HepG2 (cell line): ENCODE measurements around the gene LCP2. TPM values are rescaled to one million over a fixed set of nuclear protein-coding genes. Genes with fewer than 3 reads are reported as not detected.

Source experiments
- ATAC-seq: fragments of 200-7000 bp; cut with Tn5 transposase; 3 replicates; pipeline ENCODE4 v1.9.1; 2020; ENCODE audit warnings: mild to moderate bottlenecking, moderate library complexity
- BruUV-seq: library from RNA; stranded (reverse); fragments of 400-500 nt; replicated peaks from 2 replicates; lab custom pipeline; 2021; lab: Mats Ljungman, UMichigan
- CTCF ChIA-PET: fragments of 300-600 bp; formaldehyde crosslinking; extraction: SDS; loops from one replicate; lab custom pipeline; 2021; ENCODE audit warnings: low total read pairs, inconsistent platforms, low intra/inter-chr PET ratio; lab: Yijun Ruan, JAX
- POLR2A ChIA-PET: fragments of 350-600 bp; sonication (Branson Sonifier 250); formaldehyde crosslinking; loops from one replicate; lab custom pipeline; 2020; ENCODE audit warnings: antibody characterized with exemption, inconsistent platforms; lab: Yijun Ruan, JAX
- DNase-seq: peaks from one replicate; pipeline ENCODE4 v3.0.0-alpha.2; 2015; ENCODE audit warnings: low spot score
- FAIRE-seq: peaks from 3 replicates; lab custom pipeline; 2011; peaks lifted over from hg19 to GRCh38; lab: Jason Lieb, UNC
- H2AFZ ChIP-seq: one replicate; pipeline ENCODE4 v1.6.1; 2011; ENCODE audit warnings: low read length, inconsistent platforms
- H3K27ac ChIP-seq: fragments of 300-600 bp; 3 replicates; pipeline ENCODE4 v1.8.0; 2011; ENCODE audit warnings: mixed run types, mild to moderate bottlenecking, mixed read lengths, low read length, inconsistent platforms; ENCODE audit not compliant: insufficient read depth; ENCODE audit errors: extremely low read length
- H3K27me3 ChIP-seq, 2 experiments: fragments of 200-600 bp in 1 of 2; 2 replicates in 1 of 2; 3 replicates in 1 of 2; pipeline versions ENCODE4 v1.6.0 to v1.8.0; 2011; ENCODE audit warnings: low read length in 2 of 2, mild to moderate bottlenecking in 2 of 2, moderate library complexity in 2 of 2, inconsistent platforms in 1 of 2; ENCODE audit not compliant: insufficient read depth in 2 of 2, control insufficient read depth in 1 of 2
- H3K36me3 ChIP-seq, 2 experiments: fragments of 200-600 bp in 1 of 2; replicated peaks in 1 of 2; 2 replicates in 1 of 2; 3 replicates in 1 of 2; pipeline versions ENCODE4 v1.5.1 to v1.8.0; 2011; ENCODE audit warnings: low read length in 2 of 2, inconsistent platforms in 1 of 2; ENCODE audit not compliant: insufficient read depth in 2 of 2, control insufficient read depth in 1 of 2
- H3K4me1 ChIP-seq: 2 replicates; pipeline ENCODE4 v1.5.1; 2012; ENCODE audit warnings: low read length, inconsistent platforms; ENCODE audit not compliant: insufficient read depth
- H3K4me2 ChIP-seq: 2 replicates; pipeline ENCODE4 v1.6.0; 2011; ENCODE audit warnings: low read depth, low read length, inconsistent platforms
- H3K4me3 ChIP-seq, 3 experiments: fragments of 200-600 bp in 1 of 3; sonication (generic), shearing (Covaris generic) in 1 of 3; replicated peaks in 1 of 3; 2 replicates each; pipeline ENCODE4 v1.5.1; 2011 to 2016; ENCODE audit warnings: low read length in 3 of 3, inconsistent platforms in 2 of 3, low read depth in 2 of 3, mild to moderate bottlenecking in 2 of 3, control low read depth in 1 of 3, mixed read lengths in 1 of 3; ENCODE audit not compliant: insufficient read depth in 1 of 3
- H3K79me2 ChIP-seq: one replicate; pipeline ENCODE4 v1.6.1; 2011; ENCODE audit warnings: low read length, inconsistent platforms; ENCODE audit not compliant: insufficient read depth
- H3K9ac ChIP-seq: 2 replicates; pipeline ENCODE4 v1.6.0; 2011; ENCODE audit warnings: mild to moderate bottlenecking, low read depth, low read length, inconsistent platforms; ENCODE audit not compliant: insufficient read depth
- H3K9me3 ChIP-seq: 2 replicates; pipeline ENCODE4 v1.5.1; 2012; ENCODE audit warnings: mild to moderate bottlenecking, low read length
- H4K20me1 ChIP-seq: 2 replicates; pipeline ENCODE4 v1.6.0; 2011; ENCODE audit warnings: inconsistent platforms, mild to moderate bottlenecking, low read length, moderate library complexity; ENCODE audit not compliant: insufficient read depth
- ELF3 ChIP-seq: IDR thresholded peaks from 2 replicates; pipeline ENCODE4 v1.6.1; 2016; ENCODE audit warnings: missing genetic modification reagents, missing compliant biosample characterization
- FOXM1 ChIP-seq: sonication (generic); formaldehyde crosslinking; IDR thresholded peaks from 2 replicates; pipeline ENCODE4 v1.5.0; 2020; ENCODE audit warnings: missing genetic modification reagents
- NCOR1 ChIP-seq: fragments of 200-600 bp; sonication (generic); IDR thresholded peaks from 2 replicates; pipeline ENCODE4 v1.7.0; 2017; ENCODE audit warnings: antibody characterized with exemption, low read length, borderline replicate concordance
- NFYC ChIP-seq: IDR thresholded peaks from 2 replicates; pipeline ENCODE4 v1.6.1; 2016; ENCODE audit warnings: missing genetic modification reagents, missing compliant biosample characterization
- RFXAP ChIP-seq: sonication (generic); formaldehyde crosslinking; IDR thresholded peaks from 2 replicates; pipeline ENCODE4 v1.4.0; 2020; ENCODE audit warnings: missing genetic modification reagents, borderline replicate concordance
- TMF1 ChIP-seq: sonication (generic); formaldehyde crosslinking; IDR thresholded peaks from 2 replicates; pipeline ENCODE4 v1.8.1; 2022; ENCODE audit warnings: low read depth, missing genetic modification reagents
- ZNF263 ChIP-seq: sonication (generic); formaldehyde crosslinking; IDR thresholded peaks from 2 replicates; pipeline ENCODE4 v1.4.0; 2020; ENCODE audit warnings: missing genetic modification reagents
- ZNF776 ChIP-seq: sonication (generic); formaldehyde crosslinking; IDR thresholded peaks from 2 replicates; pipeline ENCODE4 v1.4.0; 2020; ENCODE audit warnings: mild to moderate bottlenecking, missing genetic modification reagents
- WGBS: methylation state at CpG from one replicate; pipeline ENCODE4 v1.1.6; 2017; ENCODE audit warnings: low lambda C conversion rate; 5-methylcytosine and 5-hydroxymethylcytosine counted together
- in situ Hi-C: cut with HindIII; loops from 2 replicates; pipeline ENCODE4 v1.10.0; 2017; ENCODE audit warnings: low pct_unique_long_range_greater_than_20kb; ENCODE audit not compliant: extremely low pct_ligation_motif_present
- intact Hi-C: fragments of 100-400 bp; cut with micrococcal nuclease; formaldehyde crosslinking; loops from one replicate; pipeline ENCODE4 v1.10.0; 2022; ENCODE audit not compliant: unreplicated experiment
- polyA plus RNA-seq, 8 experiments: library from polyadenylated mRNA; depleted of rRNA in 3 of 8; stranded (reverse) in 7 of 8; unstranded in 1 of 8; fragments of >200 nt; fragmentation: Illumina TruSeq in 4 of 8; extraction: Trizol in 4 of 8; gene quantifications; 2 replicates each; pipeline versions ENCODE4 v1.2.1 to v1.2.3, GENCODE V29; 2011 to 2016; ENCODE audit warnings: low read depth in 4 of 8, missing spikeins in 1 of 8, mixed read lengths in 1 of 8; ENCODE audit not compliant: insufficient read depth in 1 of 8
- total RNA-seq, 5 experiments: library from RNA; depleted of rRNA; stranded (reverse); fragments of >200 nt; fragmentation: Illumina TruSeq; extraction: Trizol; gene quantifications; 2 replicates each; pipeline ENCODE4 v1.2.3, GENCODE V29; 2016; ENCODE audit warnings: low read depth in 1 of 5
- TF ChIP-seq, protein P1 (sequence below): IDR thresholded peaks from 2 replicates; pipeline ENCODE4 v1.6.1; 2016; ENCODE audit warnings: mild to moderate bottlenecking
- TF ChIP-seq, protein P2 (sequence below): sonication (generic); formaldehyde crosslinking; IDR thresholded peaks from 2 replicates; pipeline ENCODE4 v1.8.0; 2022; ENCODE audit warnings: mild to moderate bottlenecking, missing genetic modification reagents, moderate library complexity

Gene LCP2
- total and polyA plus RNA-seq, 2 of the 13 experiments (the other 11 are each of a cell fraction or from before 2014, with no cell fraction given): not detected

DNA sequence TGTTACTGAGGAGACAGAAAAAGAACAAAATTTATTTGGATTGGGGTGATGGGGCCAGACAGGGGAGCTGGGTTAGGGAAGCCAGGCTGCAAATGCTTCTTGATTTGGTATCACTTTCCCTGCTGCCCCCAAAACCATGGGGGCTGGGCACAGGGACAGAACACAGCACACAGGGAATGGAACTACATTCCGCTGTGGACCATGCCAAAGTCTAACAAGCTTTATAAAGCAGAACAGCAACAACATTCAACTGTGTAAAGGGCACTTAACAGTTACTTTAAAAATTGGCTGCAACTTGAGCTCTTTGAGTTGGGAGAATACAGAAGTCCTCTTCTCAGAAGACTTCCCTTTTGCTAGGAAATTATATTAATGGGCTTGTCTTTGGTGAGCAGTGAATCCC, 41.0 kb downstream of the LCP2 start:
- Histone ChIP-seq H2AFZ (no peak overlapping the region), H3K9ac (no peak overlapping the region), H3K4me3 (no peak overlapping the region), H3K27ac (no peak overlapping the region), H3K36me3 (no peaks in the 10 kb centered on the region), H4K20me1 (no peaks in the 10 kb centered on the region), H3K79me2 (no peaks in the 10 kb centered on the region), H3K4me1 (no peaks in the 10 kb centered on the region), H3K4me2 (no peak overlapping the region), H3K27me3 (peaks cover 0 to 6% of the 10 kb centered on the region in 2 experiments; a peak in 1 of 5 replicates), H3K9me3 (no peaks in the 10 kb centered on the region)
- DNase-seq: no peak
- no peak for FAIRE-seq
- intact Hi-C loops: no loop called here
- no peak for TF ChIP-seq FOXM1 (CRISPR knock-in tag)
- no peak for TF ChIP-seq NCOR1
- TF ChIP-seq, protein P1, sequence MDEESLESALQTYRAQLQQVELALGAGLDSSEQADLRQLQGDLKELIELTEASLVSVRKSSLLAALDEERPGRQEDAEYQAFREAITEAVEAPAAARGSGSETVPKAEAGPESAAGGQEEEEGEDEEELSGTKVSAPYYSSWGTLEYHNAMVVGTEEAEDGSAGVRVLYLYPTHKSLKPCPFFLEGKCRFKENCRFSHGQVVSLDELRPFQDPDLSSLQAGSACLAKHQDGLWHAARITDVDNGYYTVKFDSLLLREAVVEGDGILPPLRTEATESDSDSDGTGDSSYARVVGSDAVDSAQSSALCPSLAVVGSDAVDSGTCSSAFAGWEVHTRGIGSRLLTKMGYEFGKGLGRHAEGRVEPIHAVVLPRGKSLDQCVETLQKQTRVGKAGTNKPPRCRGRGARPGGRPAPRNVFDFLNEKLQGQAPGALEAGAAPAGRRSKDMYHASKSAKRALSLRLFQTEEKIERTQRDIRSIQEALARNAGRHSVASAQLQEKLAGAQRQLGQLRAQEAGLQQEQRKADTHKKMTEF (CRISPR knock-in tag): no peak
- no peak for TF ChIP-seq ZNF776 (CRISPR knock-in tag)
- TF ChIP-seq TMF1 (CRISPR knock-in tag): no peak
- TF ChIP-seq RFXAP (CRISPR knock-in tag): no peak
- TF ChIP-seq NFYC (CRISPR knock-in tag): no peak
- no peak for TF ChIP-seq ZNF263
- no peak for TF ChIP-seq ELF3 (CRISPR knock-in tag)
- TF ChIP-seq, protein P2, sequence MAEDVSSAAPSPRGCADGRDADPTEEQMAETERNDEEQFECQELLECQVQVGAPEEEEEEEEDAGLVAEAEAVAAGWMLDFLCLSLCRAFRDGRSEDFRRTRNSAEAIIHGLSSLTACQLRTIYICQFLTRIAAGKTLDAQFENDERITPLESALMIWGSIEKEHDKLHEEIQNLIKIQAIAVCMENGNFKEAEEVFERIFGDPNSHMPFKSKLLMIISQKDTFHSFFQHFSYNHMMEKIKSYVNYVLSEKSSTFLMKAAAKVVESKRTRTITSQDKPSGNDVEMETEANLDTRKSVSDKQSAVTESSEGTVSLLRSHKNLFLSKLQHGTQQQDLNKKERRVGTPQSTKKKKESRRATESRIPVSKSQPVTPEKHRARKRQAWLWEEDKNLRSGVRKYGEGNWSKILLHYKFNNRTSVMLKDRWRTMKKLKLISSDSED (CRISPR knock-in tag): no peak
- BruUV-seq: no TSS peak
- CTCF ChIA-PET: no interaction called here
- ATAC-seq: no peak
- POLR2A ChIA-PET: no interaction called here
- in situ Hi-C loops: no loop called here
- 0% methylated on average over 1 of the region's 1 CpG for WGBS
